ENCODE data around the gene ALX3.

DNA sequence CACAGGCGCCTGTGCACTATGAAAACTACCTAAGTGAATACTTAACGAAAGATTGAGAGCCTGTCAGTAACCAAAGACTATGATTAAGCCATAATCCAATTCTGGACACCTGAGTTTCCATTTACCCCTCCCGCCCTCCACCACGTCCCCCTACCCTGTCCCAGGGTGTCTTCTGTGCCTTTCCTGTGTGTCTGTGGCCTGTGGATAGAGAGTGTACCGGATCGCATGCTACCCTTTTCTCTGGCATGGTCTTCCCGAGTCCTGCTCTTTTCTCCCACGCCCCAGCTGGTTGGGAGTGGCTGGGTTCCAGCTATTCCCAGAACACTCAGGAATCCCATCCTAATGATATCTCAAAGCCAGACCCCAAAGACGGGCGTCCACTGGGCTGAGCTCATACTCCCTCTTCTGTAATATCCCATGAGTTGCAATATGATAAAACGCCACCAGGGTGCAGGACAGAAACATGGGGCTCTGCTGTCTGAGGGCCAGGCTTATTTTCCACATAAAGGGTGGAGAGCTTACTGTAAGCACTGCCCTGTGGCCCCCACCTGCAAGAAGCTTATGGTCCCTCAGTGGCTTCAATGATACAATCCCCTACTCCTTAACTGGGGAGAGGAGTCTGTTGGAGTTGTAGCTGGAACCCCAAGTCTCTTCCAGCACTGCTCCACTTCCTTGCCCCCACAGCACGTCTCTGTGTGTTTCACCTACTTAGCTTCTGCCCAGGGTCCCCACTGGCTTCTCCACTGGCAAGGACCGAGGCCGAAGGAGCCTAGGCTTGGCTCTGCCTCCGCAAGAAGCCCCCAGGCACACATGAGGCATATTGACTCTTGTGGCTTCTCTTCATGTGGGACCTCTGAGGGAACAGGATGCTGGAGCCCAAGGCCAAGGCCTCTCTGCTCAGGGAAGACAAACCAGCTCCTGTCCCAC lies 17.6 kb upstream of the ALX3 start:
- no peak for TF ChIP-seq POLR2A (IDR thresholded peaks at IDR 0.05)
- TF ChIP-seq, protein P1, sequence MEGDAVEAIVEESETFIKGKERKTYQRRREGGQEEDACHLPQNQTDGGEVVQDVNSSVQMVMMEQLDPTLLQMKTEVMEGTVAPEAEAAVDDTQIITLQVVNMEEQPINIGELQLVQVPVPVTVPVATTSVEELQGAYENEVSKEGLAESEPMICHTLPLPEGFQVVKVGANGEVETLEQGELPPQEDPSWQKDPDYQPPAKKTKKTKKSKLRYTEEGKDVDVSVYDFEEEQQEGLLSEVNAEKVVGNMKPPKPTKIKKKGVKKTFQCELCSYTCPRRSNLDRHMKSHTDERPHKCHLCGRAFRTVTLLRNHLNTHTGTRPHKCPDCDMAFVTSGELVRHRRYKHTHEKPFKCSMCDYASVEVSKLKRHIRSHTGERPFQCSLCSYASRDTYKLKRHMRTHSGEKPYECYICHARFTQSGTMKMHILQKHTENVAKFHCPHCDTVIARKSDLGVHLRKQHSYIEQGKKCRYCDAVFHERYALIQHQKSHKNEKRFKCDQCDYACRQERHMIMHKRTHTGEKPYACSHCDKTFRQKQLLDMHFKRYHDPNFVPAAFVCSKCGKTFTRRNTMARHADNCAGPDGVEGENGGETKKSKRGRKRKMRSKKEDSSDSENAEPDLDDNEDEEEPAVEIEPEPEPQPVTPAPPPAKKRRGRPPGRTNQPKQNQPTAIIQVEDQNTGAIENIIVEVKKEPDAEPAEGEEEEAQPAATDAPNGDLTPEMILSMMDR (IDR thresholded peaks at IDR 0.05), result peak; percentile 40 to 74 (median 62)
- no peak for TF ChIP-seq POLR2AphosphoS5 (IDR thresholded peaks at IDR 0.05)
- no peak for TF ChIP-seq EP300 (IDR thresholded peaks at IDR 0.05)

Data from sigmoid colon (tissue), 4 donors.